DOHH2 (cell line): Measurements from ENCODE around the gene LCP2.

Experiments
- H3F3A ChIP-seq: fragments of 200-600 bp; sonication (generic), shearing (Covaris generic); 2 replicates; pipeline ENCODE4 v1.6.0; 2016; ENCODE audit warnings: antibody characterized with exemption, mild to moderate bottlenecking; ENCODE audit not compliant: control insufficient read depth, insufficient read depth
- H3K27ac ChIP-seq: fragments of 200-600 bp; sonication (generic); 2 replicates; pipeline ENCODE4 v1.5.1; 2014; ENCODE audit warnings: low read depth, mild to moderate bottlenecking, low read length, moderate library complexity
- H3K27me3 ChIP-seq: fragments of 200-600 bp; sonication (generic); 2 replicates; pipeline ENCODE4 v1.6.1; 2014; ENCODE audit warnings: mild to moderate bottlenecking, low read length, mixed read lengths; ENCODE audit not compliant: control insufficient read depth
- H3K36me3 ChIP-seq: fragments of 200-600 bp; sonication (generic); 2 replicates; pipeline ENCODE4 v1.6.1; 2014; ENCODE audit warnings: mild to moderate bottlenecking, low read length, moderate library complexity, mixed read lengths; ENCODE audit not compliant: control insufficient read depth
- H3K4me1 ChIP-seq: fragments of 200-600 bp; sonication (generic); 2 replicates; pipeline ENCODE4 v1.6.1; 2014; ENCODE audit warnings: mild to moderate bottlenecking, low read length, mixed read lengths; ENCODE audit not compliant: control insufficient read depth
- H3K4me2 ChIP-seq: fragments of 200-600 bp; sonication (generic); 2 replicates; pipeline ENCODE4 v1.6.0; 2014; ENCODE audit warnings: mild to moderate bottlenecking, low read length, moderate library complexity
- H3K4me3 ChIP-seq: fragments of 200-600 bp; sonication (generic); 2 replicates; pipeline ENCODE4 v1.5.1; 2014; ENCODE audit warnings: mild to moderate bottlenecking, low read length, mixed read lengths
- H3K79me2 ChIP-seq: fragments of 200-600 bp; sonication (generic); 2 replicates; pipeline ENCODE4 v1.6.1; 2014; ENCODE audit warnings: mild to moderate bottlenecking, low read length, mixed read lengths; ENCODE audit not compliant: control insufficient read depth
- H3K9me2 ChIP-seq: fragments of 200-600 bp; sonication (generic); replicated peaks from 2 replicates; pipeline ENCODE4 v1.6.1; 2014; ENCODE audit warnings: mild to moderate bottlenecking, low read length, mixed read lengths; ENCODE audit not compliant: control insufficient read depth
- H3K9me3 ChIP-seq: fragments of 200-600 bp; sonication (generic); 2 replicates; pipeline ENCODE4 v1.6.1; 2014; ENCODE audit warnings: antibody characterized with exemption, low read length, mixed read lengths; ENCODE audit not compliant: control insufficient read depth, insufficient read depth
- H4K20me1 ChIP-seq: fragments of 200-600 bp; sonication (generic); 2 replicates; pipeline ENCODE4 v1.6.0; 2014; ENCODE audit warnings: low read depth, mild to moderate bottlenecking, antibody characterized with exemption, low read length, moderate library complexity; ENCODE audit not compliant: control insufficient read depth, insufficient read depth
- EZH2phosphoT487 ChIP-seq: fragments of 200-600 bp; sonication (generic); IDR thresholded peaks from 2 replicates; pipeline ENCODE4 v1.6.1; 2017; ENCODE audit warnings: borderline replicate concordance, mild to moderate bottlenecking, antibody characterized with exemption, low read length, moderate library complexity, mixed read lengths
- TF ChIP-seq, protein P1 (sequence below): fragments of 200-600 bp; sonication (generic); IDR thresholded peaks from one replicate; pipeline ENCODE4 v1.5.1; 2014; ENCODE audit warnings: antibody characterized with exemption, mild to moderate bottlenecking, low read depth, low read length; ENCODE audit not compliant: poor library complexity, severe bottlenecking

The LCP2 gene

DNA sequence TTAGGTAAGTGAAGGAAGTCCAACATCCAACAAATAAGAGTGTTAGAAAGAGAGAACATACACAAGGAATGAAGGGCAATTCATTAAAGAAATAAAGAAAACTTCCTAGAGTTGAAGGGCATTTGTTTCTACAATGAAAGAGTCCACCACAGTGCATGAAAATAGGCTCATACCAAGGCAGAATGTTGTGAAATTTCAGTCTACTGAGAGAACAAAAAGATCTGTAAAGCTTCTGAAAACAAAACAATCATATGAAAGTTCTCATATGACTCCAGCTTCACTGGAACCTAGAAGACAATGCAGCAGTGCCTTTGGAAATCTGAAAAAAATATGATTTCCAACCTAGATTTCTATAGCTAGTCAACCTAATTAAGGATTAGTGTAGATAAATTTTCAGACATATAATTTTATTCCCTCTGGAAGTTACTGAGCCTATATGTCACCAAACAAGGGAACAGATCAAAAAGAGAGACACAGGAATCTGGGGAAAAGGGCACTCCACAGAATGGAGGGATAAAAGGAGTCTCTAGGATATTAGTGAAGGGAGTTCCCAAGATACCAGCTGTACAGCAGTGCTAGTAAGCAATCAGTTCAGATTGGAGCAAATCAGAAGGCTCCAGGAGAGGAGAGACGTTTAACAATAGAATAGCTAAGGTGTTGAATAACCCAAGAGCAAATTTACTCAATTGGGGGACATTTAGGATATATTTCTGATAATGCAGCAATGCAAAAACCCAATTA, 59.0 kb downstream of the LCP2 start:
- TF ChIP-seq, protein P1, sequence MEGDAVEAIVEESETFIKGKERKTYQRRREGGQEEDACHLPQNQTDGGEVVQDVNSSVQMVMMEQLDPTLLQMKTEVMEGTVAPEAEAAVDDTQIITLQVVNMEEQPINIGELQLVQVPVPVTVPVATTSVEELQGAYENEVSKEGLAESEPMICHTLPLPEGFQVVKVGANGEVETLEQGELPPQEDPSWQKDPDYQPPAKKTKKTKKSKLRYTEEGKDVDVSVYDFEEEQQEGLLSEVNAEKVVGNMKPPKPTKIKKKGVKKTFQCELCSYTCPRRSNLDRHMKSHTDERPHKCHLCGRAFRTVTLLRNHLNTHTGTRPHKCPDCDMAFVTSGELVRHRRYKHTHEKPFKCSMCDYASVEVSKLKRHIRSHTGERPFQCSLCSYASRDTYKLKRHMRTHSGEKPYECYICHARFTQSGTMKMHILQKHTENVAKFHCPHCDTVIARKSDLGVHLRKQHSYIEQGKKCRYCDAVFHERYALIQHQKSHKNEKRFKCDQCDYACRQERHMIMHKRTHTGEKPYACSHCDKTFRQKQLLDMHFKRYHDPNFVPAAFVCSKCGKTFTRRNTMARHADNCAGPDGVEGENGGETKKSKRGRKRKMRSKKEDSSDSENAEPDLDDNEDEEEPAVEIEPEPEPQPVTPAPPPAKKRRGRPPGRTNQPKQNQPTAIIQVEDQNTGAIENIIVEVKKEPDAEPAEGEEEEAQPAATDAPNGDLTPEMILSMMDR: no peak
- no peak for TF ChIP-seq EZH2phosphoT487

DNA sequence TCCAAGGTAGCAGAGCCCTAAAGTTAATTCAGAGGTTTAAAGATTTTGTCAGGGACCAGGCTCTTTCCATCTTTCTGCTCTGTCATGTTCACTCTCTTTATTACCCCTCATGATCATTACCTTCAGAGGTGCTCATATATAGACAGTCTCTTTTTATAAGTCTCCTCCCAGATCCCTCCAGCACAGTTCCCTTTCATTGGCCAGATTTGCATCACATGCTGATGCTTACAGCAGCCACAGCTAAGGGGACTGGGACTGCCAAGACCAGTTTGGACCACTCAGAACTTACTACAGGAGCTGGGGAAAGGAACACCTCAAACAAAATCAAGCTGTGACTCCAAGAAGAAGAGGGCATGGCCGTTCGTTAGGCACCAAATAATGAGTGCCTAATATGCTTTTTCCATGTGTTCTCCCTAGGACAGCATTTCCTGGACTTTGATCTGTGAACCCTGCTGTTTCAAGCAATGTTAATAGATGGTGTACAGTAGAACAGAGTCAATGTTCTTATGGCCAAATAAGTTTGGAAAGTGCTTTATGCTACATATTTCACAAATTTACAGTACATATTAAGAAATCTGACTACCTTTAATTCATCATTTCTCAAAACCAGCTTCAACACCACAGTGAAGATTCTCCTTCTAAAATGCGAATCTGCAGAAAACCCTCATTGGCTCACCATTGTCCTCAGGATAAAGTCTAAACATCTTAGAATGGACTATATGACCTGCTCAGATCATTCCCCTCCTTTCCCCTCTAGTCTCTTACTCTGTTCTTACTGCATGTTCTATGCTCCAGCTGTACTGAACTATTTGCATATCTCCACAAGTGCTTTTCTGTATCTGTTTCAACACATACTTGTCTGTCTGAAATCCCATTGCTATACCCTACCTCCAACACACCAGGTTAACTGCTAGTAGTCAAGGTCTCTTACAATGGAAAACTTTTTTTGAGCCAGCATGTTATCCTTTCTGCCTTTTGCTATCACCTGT, 61.4 kb downstream of the LCP2 start:
- TF ChIP-seq, protein P1: no peak
- no peak for TF ChIP-seq EZH2phosphoT487

More for the DNA sequence above, 59.0 kb downstream of the LCP2 start:
- H3K79me2 ChIP-seq: no peaks in the 10 kb centered on the region
- H3K9me2 ChIP-seq: no peaks in the 10 kb centered on the region
- no peaks in the 10 kb centered on the region for H3K4me1 ChIP-seq
- H3K9me3 ChIP-seq: no peaks in the 10 kb centered on the region
- no peak overlapping the region for H3K4me3 ChIP-seq
- no peaks in the 10 kb centered on the region for H3F3A ChIP-seq
- H3K4me2 ChIP-seq: no peak overlapping the region
- H4K20me1 ChIP-seq: no peaks in the 10 kb centered on the region
- H3K36me3 ChIP-seq: no peaks in the 10 kb centered on the region
- H3K27ac ChIP-seq: no peak overlapping the region
- H3K27me3 ChIP-seq: peaks cover 13% of the 10 kb centered on the region

DNA sequence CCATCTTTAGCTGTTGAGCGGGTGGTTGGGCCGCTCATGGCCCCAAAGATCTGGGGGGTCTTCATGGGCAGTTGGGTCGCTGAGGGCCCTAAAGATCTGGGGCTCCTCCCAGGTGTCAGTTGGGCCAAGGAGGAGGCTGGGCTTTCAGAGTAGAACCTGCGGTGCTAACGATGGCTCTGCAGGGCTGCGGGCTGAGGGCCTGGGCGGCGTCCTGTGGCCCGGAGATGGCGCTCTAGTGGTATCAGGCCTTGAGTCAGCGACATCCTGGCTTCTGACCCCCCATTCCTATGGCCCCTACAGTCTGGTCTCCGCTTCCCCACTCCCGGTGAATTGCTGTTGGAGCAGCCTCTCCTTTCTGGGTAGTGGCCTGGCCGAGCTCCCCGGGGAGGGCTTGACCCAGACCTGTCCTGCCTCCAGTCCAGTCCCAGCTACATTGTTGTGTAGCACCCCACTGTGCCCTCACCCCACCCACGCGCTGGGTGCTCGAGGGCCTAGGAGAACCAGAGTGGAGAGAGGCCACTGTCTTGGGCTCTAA, 64.2 kb downstream of the LCP2 start:
- Histone ChIP-seq H3K9me3 (no peaks in the 10 kb centered on the region), H3K9me2 (no peaks in the 10 kb centered on the region), H4K20me1 (no peaks in the 10 kb centered on the region), H3K36me3 (no peaks in the 10 kb centered on the region), H3K4me1 (no peaks in the 10 kb centered on the region), H3F3A (no peaks in the 10 kb centered on the region), H3K4me2 (no peak overlapping the region), H3K27me3 (peaks cover 15% of the 10 kb centered on the region), H3K4me3 (no peak overlapping the region), H3K27ac (no peak overlapping the region), H3K79me2 (no peaks in the 10 kb centered on the region)
- no peak for TF ChIP-seq EZH2phosphoT487
- TF ChIP-seq, protein P1: no peak

More for the DNA sequence above, 61.4 kb downstream of the LCP2 start:
- Histone ChIP-seq H3K27ac (no peak overlapping the region), H3K9me2 (no peaks in the 10 kb centered on the region), H4K20me1 (no peaks in the 10 kb centered on the region), H3F3A (no peaks in the 10 kb centered on the region), H3K4me1 (no peaks in the 10 kb centered on the region), H3K36me3 (no peaks in the 10 kb centered on the region), H3K27me3 (peaks cover 13% of the 10 kb centered on the region), H3K79me2 (no peaks in the 10 kb centered on the region), H3K4me2 (no peak overlapping the region), H3K9me3 (no peaks in the 10 kb centered on the region), H3K4me3 (no peak overlapping the region)
